Measurements from ENCODE around the gene CXCL11.
"Not testable (repeated sequence)": the region's sequence is repeated elsewhere in the genome, so short reads cannot be mapped to it uniquely, and the experiment has no call there.

The CXCL11 gene

GRCh38 chr4:76042241-76042998 is 6.5 kb upstream of the CXCL11 start:
- DNase-seq, result not testable (repeated sequence)

DNA sequence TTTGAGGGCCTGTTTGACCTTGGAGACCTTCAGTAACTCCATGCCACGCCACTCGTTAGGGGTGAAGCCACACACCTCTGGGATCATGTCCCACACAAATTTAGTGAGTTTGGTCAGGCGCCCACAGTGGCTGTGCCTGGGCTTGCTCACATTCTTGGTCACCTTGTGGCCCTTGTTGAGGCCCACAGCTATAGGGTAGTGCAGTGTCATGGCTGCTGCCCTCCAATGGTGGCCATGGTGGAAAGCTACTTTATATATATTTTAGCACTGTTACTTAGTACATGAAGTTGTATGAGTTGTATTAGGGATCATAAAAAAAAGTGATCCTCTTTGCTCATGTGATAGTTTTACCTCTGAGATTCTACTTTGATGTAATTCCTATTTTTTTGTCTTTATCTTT is 985 bp upstream of the CXCL11 start:
- no peak for DNase-seq

- no peak for DNase-seq
Observed at GRCh38 chr4:76035141-76035540, 729 bp downstream of the CXCL11 start.

DNA sequence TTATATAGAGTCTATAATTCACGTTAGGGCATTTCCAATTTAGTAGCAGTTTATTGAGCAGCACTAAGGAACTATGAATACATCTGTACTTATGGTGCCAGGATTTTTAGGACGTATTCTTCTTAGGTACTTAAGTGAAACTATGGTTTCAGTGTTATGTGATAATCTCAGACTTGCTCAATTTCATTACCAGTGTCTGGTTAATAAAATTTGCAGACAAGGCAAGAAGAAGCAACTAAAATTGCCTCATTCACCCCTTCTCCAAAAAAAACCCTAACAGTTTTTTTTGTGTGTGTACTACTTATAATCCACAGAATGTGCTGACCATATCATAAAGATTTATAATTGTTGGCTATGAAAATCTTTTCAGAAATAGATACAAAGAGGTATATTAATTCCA is 6.6 kb downstream of the CXCL11 start:
- no peak for DNase-seq

DNA sequence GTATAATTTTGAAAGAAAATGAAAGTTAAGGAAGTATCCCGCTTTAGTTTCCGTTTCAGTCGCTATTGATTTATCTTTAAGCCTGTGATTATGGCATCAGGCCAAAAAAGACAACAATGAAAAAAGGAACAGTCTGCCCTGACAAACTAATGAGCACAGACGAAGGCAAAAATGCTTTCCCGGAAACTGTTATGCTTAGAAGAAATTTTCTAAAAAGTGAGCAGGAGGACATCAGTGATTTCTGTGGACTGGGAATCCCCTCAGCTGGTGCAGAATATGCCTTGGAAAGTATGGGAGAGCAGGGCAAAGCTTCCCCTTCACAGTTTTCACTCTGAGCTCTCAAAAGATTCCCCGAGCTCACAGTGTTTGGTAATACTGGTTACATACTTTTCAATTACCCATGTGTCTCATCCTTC is 7.5 kb downstream of the CXCL11 start:
- no peak for DNase-seq

GRCh38 chr4:76024065-76024464 is 11.8 kb downstream of the CXCL11 start:
- no peak for DNase-seq

DNA sequence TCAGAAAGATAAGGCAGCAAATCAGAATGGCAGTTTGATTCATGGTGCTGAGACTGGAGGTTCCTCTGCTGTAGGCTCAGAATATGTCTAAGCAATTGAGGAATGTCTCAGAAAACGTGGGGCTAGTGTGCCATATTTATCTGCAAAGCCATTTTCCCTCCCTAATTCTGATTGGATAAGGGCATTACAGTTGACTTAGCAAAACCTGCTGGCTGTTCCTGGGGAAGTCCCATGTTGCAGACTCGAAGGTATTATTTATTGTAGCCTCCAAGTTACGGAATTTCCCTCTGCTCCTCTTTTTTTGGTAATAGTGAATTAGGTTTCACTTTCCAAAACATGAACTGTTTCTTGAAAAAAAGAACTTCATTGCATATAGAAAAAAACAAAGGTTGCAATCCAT is 12.5 kb downstream of the CXCL11 start, which contains the start of gene CXCL10:
Gene CXCL10 (minus strand): TSS at position 109 of the 400 bp plus-strand sequence. CDS start 66 bp downstream, at position 43.
- DNase-seq, result no peak

GRCh38 chr4:76022677-76023076 is 13.2 kb downstream of the CXCL11 start:
- DNase-seq, result no peak

- no peak for DNase-seq
Observed at GRCh38 chr4:76022031-76022430, 13.8 kb downstream of the CXCL11 start.

DNA sequence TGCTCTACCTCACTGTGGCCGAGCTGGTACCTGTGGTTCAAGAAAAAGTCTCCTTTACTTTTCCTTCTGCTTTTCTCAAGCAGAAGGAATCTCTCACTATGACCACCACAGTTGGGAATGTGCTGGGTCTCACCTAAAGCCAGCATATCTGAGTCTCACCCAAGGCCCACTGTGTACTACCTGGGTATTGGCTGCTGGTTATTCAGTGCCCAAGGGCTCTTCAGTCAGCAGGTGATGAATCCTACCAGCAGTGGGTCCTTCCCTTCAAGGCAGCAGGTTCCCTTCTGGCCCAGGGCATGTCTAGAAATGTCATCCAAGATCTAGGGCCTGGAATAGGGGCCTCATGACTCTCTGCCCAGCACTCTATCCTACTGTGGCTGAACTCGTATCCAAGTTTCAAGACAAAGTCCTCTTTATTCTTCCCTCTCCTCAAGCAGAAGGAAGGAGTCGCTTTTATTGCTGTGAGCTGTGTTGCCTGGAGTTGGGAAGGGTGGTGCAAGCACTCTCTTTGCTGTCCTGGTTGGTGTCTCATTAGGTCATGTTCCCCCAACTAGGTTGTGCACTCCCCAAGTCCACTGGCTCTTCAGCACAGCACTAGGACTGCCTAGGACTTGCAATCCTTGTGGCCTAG is 18.7 kb downstream of the CXCL11 start:
- DNase-seq, result no peak

GRCh38 chr4:76016393-76016792 is 19.5 kb downstream of the CXCL11 start:
- no peak for DNase-seq

DNA sequence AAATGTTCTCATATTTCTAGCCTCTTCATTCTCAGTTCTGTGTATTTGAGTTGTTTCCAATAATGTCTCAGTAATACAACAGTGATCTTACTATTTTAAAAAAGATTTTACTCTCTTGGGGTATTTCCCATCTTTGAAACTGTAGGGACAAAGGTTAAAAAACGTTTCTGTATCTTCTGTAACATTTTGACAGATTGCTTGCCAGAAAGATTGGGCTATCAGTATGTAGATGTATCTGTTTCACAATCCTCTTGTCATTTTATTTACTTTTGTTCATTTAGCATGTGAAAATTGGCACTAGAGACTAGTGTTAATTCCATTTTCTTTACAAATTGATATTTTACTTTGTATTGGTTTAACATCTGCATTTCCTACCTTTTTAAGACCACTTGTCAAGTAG is 22.3 kb downstream of the CXCL11 start:
- no peak for DNase-seq

- no peak for DNase-seq
Observed at GRCh38 chr4:76012388-76012801, 23.5 kb downstream of the CXCL11 start.

DNA sequence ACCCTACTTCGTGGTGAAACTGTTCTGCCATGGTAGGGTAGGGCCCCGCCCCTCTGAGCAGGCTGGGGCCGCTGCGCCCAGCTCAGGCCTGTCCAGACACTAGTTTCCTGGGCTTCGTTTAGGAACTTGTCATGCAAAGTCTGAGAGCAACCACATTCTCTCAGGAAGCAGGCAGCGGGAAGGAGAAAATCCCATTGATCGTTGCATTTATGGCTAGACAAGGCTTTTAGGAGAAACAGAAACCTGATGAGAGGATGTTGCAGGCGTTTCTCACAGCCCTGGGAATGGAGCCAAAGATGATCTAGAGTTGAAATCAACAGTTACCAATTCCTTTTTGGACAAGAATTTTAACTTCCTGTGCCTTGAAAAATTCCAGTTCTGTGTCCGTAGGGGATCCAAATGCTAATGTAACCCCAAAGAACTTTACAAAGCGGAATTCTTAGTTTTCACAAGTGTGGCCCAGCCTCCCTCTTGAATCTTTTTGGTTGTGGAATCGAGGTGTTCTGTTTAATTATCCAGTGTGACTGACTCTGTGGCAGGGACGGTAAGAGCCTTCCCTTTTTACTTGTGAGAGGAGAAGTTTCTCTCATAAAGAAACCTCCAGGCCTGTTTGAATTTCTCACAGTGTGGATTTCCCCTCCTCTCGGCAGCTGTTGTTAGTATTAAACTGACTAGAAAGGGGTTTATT is 24.0 kb downstream of the CXCL11 start:
- DNase-seq, result peak; percentile 58

DNA sequence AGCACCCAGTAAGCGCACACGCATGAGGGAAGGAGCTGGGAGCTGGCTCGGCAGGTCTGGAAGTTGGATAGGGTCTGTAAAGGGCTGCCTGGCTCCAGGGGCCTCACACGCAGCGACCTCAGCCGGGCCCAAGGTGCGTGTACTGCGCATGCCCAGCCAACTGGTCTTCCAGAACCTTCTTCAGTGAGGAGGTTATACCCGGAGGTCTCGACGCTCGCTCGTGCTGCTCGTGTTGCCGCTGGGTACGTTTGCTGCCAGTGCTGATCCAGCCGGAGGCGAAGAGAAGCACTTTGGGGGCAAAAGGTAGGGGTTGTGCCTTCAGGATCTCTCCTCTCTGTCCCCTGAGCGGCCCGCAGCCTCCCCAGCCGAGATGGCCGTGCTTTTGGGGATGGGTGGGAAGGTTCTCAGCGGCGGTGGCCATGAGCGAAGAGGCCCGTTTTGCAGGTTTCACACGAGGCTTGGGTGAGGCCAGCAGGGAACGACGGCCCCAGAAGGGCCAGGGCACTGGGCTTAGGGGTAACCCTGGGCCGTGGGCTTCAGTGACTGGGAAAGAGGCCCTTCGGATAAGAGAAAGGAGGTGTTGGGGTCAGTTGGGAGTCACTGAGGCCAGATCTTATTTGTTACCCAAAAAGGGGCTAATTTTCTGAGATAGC is 24.7 kb downstream of the CXCL11 start:
- DNase-seq, result no peak

DNA sequence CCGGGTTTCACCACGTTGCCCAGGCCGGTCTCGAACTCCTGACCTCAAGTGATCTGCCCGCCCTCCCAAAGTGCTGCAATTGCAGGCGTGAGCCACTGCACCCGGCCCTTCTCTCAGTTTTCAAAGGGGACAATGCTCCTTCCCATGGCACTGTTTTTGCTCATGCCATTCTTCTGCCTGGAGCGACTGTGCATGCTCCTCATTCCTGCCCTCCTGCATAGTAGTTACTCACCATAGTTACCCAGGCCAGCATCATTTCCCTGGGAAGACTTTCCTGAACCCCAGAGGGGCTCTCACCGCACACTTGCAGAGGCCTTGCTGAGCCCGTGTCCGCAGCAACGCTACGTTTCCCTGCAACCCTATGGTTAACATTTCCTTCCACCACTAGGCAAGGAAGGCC is 25.3 kb downstream of the CXCL11 start:
- DNase-seq, result no peak

DNA sequence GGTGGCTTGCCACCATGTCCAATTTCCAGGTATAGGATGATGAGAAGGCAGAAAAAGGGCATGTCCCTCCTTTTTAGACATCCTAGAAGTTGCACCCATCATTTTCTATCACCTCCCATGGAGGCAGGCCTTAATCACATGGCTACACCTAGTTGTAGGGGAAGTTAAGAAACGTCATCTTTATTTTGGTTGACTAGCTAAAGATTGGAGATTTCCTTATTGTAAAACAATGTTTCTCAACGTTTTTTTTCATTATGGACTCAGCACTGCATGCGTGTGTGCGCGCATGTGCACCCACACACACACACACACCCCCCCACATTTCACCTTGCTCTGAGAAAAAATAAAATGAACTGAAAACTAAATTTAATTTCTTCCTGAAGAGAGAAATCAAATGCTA is 26.6 kb downstream of the CXCL11 start:
- no peak for DNase-seq

- DNase-seq, result no peak
Observed at GRCh38 chr4:76007089-76007862, 28.6 kb downstream of the CXCL11 start, which contains the start of gene CXCL9. CXCL9 (minus strand) TSS chr4:76007509; CDS start chr4:76007449, 60 bp downstream.

DNA sequence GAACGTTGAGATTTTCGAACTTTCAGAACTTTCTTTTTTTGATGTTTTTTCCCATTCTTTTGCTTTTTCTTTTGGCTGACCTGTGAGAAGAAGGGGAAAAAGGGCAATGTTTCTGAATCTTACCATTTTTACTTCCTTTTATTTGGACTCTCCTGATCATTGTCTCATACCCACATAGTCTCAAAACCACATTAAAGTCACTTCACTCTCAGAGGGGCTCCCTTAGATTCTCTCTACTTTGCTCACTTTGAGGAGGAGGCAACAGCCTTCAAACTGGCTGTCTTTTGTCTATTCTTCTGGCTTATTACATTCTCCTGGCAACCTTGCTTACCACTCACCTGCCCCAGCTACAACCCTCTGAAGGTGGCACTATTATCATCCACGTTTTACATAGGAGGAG is 32.2 kb downstream of the CXCL11 start:
- DNase-seq, result no peak

GRCh38 chr4:76003035-76003434 is 32.8 kb downstream of the CXCL11 start:
- no peak for DNase-seq

DNA sequence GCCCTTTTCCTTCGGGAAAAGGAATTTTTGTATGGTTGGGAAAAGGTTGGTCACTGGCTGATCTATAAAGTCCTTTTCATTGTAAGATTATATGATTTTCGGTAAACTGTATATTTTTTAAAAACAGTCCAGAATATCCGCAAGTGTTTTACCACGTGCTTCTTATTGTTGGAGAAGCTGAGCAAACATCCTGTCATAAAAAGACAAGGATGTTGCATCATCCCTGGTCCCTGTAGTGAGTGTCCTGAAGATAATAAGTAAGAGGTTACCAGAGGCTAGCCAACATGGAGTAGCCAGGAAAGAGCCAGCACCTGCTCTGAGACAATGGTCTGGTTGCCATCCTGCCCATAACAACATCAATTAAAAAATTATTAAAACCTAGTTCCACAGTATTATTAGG is 33.7 kb downstream of the CXCL11 start:
- DNase-seq, result no peak

DNA sequence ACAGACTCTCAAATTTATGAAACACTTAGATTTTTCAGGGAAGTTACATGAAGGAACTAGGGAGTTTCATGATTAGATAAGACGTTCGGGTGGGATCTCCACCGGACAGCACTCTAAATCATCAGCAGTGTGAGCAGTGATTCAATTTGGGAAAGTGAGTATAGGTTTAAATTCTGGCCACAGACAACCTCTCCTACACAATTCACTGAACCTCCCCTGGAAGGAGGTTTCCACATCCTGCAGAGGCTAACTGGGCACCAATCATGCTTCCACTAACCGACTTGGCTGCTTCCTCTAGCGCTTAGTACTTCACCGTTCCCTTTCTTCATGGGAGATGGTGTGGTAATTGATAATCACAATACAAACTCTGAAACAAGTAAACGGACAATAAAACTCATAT is 34.2 kb downstream of the CXCL11 start:
- no peak for DNase-seq

- DNase-seq, result no peak
Observed at GRCh38 chr4:76000279-76000678, 35.6 kb downstream of the CXCL11 start.
